H1 (cell line): Measurements from ENCODE around the gene TAT.

ENCODE experiments used
- BRCA1 ChIP-seq: IDR thresholded peaks from 2 replicates; pipeline ENCODE4 v1.6.1; 2012; ENCODE audit warnings: low read depth, low read length, improper control_type of control experiment
- EGR1 ChIP-seq: IDR thresholded peaks from 2 replicates; pipeline ENCODE4 v1.6.1; 2011; ENCODE audit warnings: low read depth, low read length, borderline replicate concordance
- POLR2A ChIP-seq, 2 experiments: IDR thresholded peaks; 1 replicate in 1 of 2; 2 replicates in 1 of 2; pipeline ENCODE4 v1.6.1; 2011; ENCODE audit warnings: low read depth in 2 of 2, low read length in 2 of 2, mild to moderate bottlenecking in 2 of 2; ENCODE audit errors: control extremely low read depth in 1 of 2
- TF ChIP-seq, protein P1 (sequence below), 3 experiments: IDR thresholded peaks; 1 replicate in 2 of 3; 2 replicates in 1 of 3; pipeline versions ENCODE4 v1.5.1 to v1.6.1; 2011; ENCODE audit warnings: low read length in 3 of 3, mild to moderate bottlenecking in 3 of 3, inconsistent platforms in 2 of 3, low read depth in 1 of 3, moderate library complexity in 1 of 3; ENCODE audit not compliant: insufficient read depth in 1 of 3; ENCODE audit errors: control extremely low read depth in 1 of 3

DNA sequence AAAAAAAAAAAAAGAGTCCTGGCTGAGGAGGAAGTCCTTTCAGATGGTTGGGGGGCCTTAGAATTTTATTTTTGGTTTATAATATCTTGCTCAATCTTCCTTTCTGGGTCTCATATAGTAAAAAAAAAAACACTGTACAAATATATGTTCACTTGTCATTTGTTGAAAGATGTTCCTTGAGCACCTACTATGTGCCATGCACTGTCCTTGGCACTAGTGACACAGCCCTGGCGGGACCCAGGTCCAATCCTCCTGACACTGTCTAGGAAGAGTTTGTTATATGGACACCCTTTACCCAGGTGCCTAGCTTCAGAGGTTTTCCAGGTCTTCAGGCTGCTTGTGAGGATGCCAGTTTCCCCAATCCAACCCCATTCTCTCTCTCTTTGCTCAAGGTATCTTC, 48.6 kb downstream of the TAT start:
- TF ChIP-seq, protein P1, sequence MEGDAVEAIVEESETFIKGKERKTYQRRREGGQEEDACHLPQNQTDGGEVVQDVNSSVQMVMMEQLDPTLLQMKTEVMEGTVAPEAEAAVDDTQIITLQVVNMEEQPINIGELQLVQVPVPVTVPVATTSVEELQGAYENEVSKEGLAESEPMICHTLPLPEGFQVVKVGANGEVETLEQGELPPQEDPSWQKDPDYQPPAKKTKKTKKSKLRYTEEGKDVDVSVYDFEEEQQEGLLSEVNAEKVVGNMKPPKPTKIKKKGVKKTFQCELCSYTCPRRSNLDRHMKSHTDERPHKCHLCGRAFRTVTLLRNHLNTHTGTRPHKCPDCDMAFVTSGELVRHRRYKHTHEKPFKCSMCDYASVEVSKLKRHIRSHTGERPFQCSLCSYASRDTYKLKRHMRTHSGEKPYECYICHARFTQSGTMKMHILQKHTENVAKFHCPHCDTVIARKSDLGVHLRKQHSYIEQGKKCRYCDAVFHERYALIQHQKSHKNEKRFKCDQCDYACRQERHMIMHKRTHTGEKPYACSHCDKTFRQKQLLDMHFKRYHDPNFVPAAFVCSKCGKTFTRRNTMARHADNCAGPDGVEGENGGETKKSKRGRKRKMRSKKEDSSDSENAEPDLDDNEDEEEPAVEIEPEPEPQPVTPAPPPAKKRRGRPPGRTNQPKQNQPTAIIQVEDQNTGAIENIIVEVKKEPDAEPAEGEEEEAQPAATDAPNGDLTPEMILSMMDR (IDR thresholded peaks at IDR 0.05; ENCODE audit: control extremely low read depth in 1 of 3, insufficient read depth in 1 of 3, low read depth in 1 of 3, low read length in 3 of 3): no peak
- no peak for TF ChIP-seq POLR2A (IDR thresholded peaks at IDR 0.05; ENCODE audit: control extremely low read depth in 1 of 2, low read depth in 2 of 2, low read length in 2 of 2)
- no peak for TF ChIP-seq EGR1
- no peak for TF ChIP-seq BRCA1
